Inferior parietal cortex (tissue), 1 donor: Measurements from ENCODE around the gene CPXM2.

Source experiments
- DNase-seq: peaks from one replicate; pipeline ENCODE4 v3.0.0-alpha.2; 2016; ENCODE audit errors: extremely low spot score

Gene CPXM2

GRCh38 chr10:123891144-123892071 is at the start of gene CPXM2:
Gene CPXM2, minus strand, starts transcription at chr10:123891807. Its CDS starts 148 bp downstream, at chr10:123891659.
- DNase-seq: no peak

- DNase-seq: no peak
These were observed 48.0 kb upstream of the CPXM2 start for GRCh38 chr10:123939591-123939990.

- peak; percentile 6 for DNase-seq
These were observed 47.3 kb upstream of the CPXM2 start for GRCh38 chr10:123938890-123939289.

- DNase-seq: no peak
These were observed 44.8 kb upstream of the CPXM2 start for GRCh38 chr10:123936426-123936825.

GRCh38 chr10:123935680-123936079 is 44.1 kb upstream of the CPXM2 start:
- no peak for DNase-seq

GRCh38 chr10:123934846-123935245 is 43.2 kb upstream of the CPXM2 start:
- no peak for DNase-seq

GRCh38 chr10:123930340-123931001 is 38.9 kb upstream of the CPXM2 start:
- no peak for DNase-seq

- DNase-seq: no peak
These were observed 38.2 kb upstream of the CPXM2 start for GRCh38 chr10:123929791-123930190.

- no peak for DNase-seq
These were observed 36.8 kb upstream of the CPXM2 start for GRCh38 chr10:123928427-123928826.

- no peak for DNase-seq
These were observed 35.0 kb upstream of the CPXM2 start for GRCh38 chr10:123926401-123927264.

- DNase-seq: no peak
These were observed 30.5 kb upstream of the CPXM2 start for GRCh38 chr10:123922126-123922525.

- no peak for DNase-seq
These were observed 25.2 kb upstream of the CPXM2 start for GRCh38 chr10:123916775-123917174.

- no peak for DNase-seq
These were observed 22.2 kb upstream of the CPXM2 start for GRCh38 chr10:123913688-123914268.

- DNase-seq: no peak
These were observed 21.3 kb upstream of the CPXM2 start for GRCh38 chr10:123912871-123913270.

GRCh38 chr10:123912466-123912865 is 20.9 kb upstream of the CPXM2 start:
- no peak for DNase-seq

- DNase-seq: no peak
These were observed 20.3 kb upstream of the CPXM2 start for GRCh38 chr10:123911866-123912265.

- DNase-seq: no peak
These were observed 18.3 kb upstream of the CPXM2 start for GRCh38 chr10:123909866-123910265.

- no peak for DNase-seq
These were observed 17.8 kb upstream of the CPXM2 start for GRCh38 chr10:123909426-123909825.

- DNase-seq: no peak
These were observed 16.8 kb upstream of the CPXM2 start for GRCh38 chr10:123908379-123908778.

- DNase-seq: no peak
These were observed 15.5 kb upstream of the CPXM2 start for GRCh38 chr10:123906884-123907652.

GRCh38 chr10:123906296-123906695 is 14.7 kb upstream of the CPXM2 start:
- DNase-seq: no peak
